Panc1 (cell line): ENCODE results near the gene TTC3. TPM values are rescaled to one million over a fixed set of nuclear protein-coding genes. Genes with fewer than 3 reads are reported as not detected.

Experiments used
- ATAC-seq: fragments of 200-7000 bp; cut with Tn5 transposase; 2 replicates; pipeline ENCODE4 v1.9.1; 2020; ENCODE audit warnings: mild to moderate bottlenecking, moderate library complexity
- BruUV-seq: library from RNA; stranded (reverse); fragments of 400-500 nt; replicated peaks from 2 replicates; lab custom pipeline; 2021; lab: Mats Ljungman, UMichigan
- CTCF ChIA-PET: fragments of 300-600 bp; sonication (Branson Sonifier 250); formaldehyde crosslinking; loops from one replicate; lab custom pipeline; 2022; ENCODE audit warnings: antibody characterized with exemption; lab: Charles Lee
- POLR2A ChIA-PET: fragments of 300-600 bp; sonication (Branson Sonifier 250); formaldehyde crosslinking; loops from one replicate; lab custom pipeline; 2022; ENCODE audit warnings: antibody characterized with exemption; lab: Charles Lee
- DNase-seq: peaks from one replicate; pipeline ENCODE4 v3.0.0-alpha.2; 2010; ENCODE audit warnings: low read depth, low spot score
- H3K27ac ChIP-seq: 2 replicates; pipeline ENCODE4 v1.5.1; 2011; ENCODE audit warnings: mild to moderate bottlenecking, low read length, inconsistent platforms
- H3K27me3 ChIP-seq: fragments of 200-500 bp; sonication (Bioruptor generic); 2 replicates; pipeline ENCODE4 v1.6.0; 2014; ENCODE audit warnings: low read length, inconsistent platforms; ENCODE audit not compliant: control insufficient read depth, insufficient read depth
- H3K36me3 ChIP-seq: fragments of 200-500 bp; sonication (Bioruptor generic); 2 replicates; pipeline ENCODE4 v1.5.1; 2014; ENCODE audit warnings: inconsistent platforms, mild to moderate bottlenecking, low read length, moderate library complexity; ENCODE audit not compliant: control insufficient read depth, insufficient read depth
- H3K4me1 ChIP-seq: 2 replicates; pipeline ENCODE4 v1.5.1; 2011; ENCODE audit warnings: inconsistent platforms, mild to moderate bottlenecking, low read length, moderate library complexity; ENCODE audit not compliant: control insufficient read depth, insufficient read depth
- H3K4me3 ChIP-seq, 2 experiments: 2 replicates each; pipeline ENCODE4 v1.5.1; 2011 to 2012; ENCODE audit warnings: low read depth in 2 of 2, low read length in 2 of 2, mild to moderate bottlenecking in 2 of 2, inconsistent platforms in 1 of 2, moderate library complexity in 1 of 2
- H3K9me3 ChIP-seq: fragments of 200-500 bp; sonication (Bioruptor generic); 2 replicates; pipeline ENCODE4 v1.5.1; 2014; ENCODE audit warnings: low read depth, mild to moderate bottlenecking, inconsistent platforms, low read length, moderate library complexity; ENCODE audit not compliant: control insufficient read depth, insufficient read depth
- POLR2AphosphoS5 ChIP-seq: IDR thresholded peaks from 2 replicates; pipeline ENCODE4 v1.6.1; 2012; ENCODE audit warnings: mild to moderate bottlenecking, low read depth, low read length, moderate library complexity
- SIN3A ChIP-seq: IDR thresholded peaks from 2 replicates; pipeline ENCODE4 v1.6.1; 2012; ENCODE audit warnings: low read depth, mild to moderate bottlenecking, low read length, moderate library complexity, borderline replicate concordance; ENCODE audit not compliant: insufficient read depth
- TCF7L2 ChIP-seq: IDR thresholded peaks from 2 replicates; pipeline ENCODE4 v1.6.1; 2011; ENCODE audit warnings: mild to moderate bottlenecking, low read depth, low read length, inconsistent platforms
- in situ Hi-C: cut with HindIII; loops from 2 replicates; pipeline ENCODE4 v1.10.0; 2016; ENCODE audit warnings: low sequenced_read_pairs, low pct_unique_long_range_greater_than_20kb
- intact Hi-C: fragments of 100-400 bp; cut with micrococcal nuclease; formaldehyde crosslinking; loops from one replicate; pipeline ENCODE4 v1.10.0; 2022; ENCODE audit not compliant: unreplicated experiment
- total RNA-seq: library from RNA; stranded (reverse); gene quantifications from one replicate; pipeline ENCODE4 v1.2.1, GENCODE V29; 2021; ENCODE audit not compliant: unreplicated experiment
- TF ChIP-seq, protein P1 (sequence below): fragments of 450-650 bp; IDR thresholded peaks from 2 replicates; pipeline ENCODE4 v1.5.1; 2017; ENCODE audit warnings: mild to moderate bottlenecking
- TF ChIP-seq, protein P2 (sequence below), 2 experiments: IDR thresholded peaks; 2 replicates each; pipeline ENCODE4 v1.6.1; 2011 to 2012; ENCODE audit warnings: low read depth in 2 of 2, control low read depth in 1 of 2, low read length in 1 of 2, mild to moderate bottlenecking in 1 of 2, moderate library complexity in 1 of 2; ENCODE audit not compliant: insufficient read depth in 1 of 2

The TTC3 gene
- total RNA-seq, 1 experiment from 2014 or later: 83.0 TPM

DNA sequence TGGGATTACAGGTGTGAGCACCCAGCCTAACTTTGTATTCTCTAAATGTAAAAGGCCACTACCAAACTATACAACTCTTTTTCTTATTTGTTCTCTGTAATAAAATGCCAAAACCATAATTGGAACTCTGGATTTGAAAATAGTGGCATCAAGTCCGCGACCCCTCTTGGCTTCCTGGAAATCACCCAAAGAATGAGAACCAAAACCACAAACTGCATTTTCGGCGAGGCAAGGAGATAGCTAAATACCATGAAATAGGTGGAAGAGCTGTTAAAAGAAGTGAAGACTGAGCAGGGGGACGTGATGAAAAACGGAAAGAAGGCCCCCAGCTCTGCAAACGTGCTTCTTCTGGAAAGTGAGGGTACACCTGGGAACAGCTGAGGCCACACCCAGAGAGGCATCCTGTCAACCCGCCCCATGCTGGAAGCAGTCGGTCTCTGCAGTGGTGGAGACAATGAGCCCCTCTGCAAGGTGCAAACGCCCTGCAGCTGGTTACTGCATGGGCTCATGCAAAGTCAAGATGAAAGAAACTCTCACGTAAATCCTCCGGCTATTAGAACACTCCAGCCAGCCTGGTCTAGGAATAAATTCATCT lies 171.5 kb downstream of the TTC3 start:
- no peak for DNase-seq
- POLR2A ChIA-PET: interaction anchor here (1.3 kb wide), 1 partner anchor 121 kb away, joined by 4 read pairs; no protein-coding TSS in a partner anchor

DNA sequence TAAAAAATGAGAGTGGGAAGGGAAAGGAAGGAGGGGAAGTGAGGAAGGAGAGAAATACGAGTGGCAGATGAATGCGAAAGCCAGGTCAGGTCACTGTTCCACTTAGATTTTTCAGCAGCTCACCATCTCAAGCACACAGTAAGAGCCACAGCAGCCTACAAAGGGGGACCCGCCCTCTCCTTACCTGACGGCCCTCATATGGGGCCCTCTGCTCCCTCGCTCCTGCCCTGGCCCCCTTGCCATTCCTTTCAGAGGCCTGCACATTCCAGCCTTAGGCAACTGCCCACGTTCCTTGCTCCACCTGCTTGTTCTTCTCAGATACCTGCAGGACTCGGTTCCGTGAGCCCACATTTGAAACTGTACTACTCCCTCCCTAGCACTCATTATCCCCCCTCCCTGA lies 172.1 kb downstream of the TTC3 start:
- ChIA-PET CTCF (no interaction called here), POLR2A (no interaction called here)
- Histone ChIP-seq H3K36me3 (no peaks in the 10 kb centered on the region), H3K4me3 (no peak overlapping the region), H3K27ac (no peak overlapping the region), H3K9me3 (no peaks in the 10 kb centered on the region), H3K4me1 (no peaks in the 10 kb centered on the region), H3K27me3 (no peaks in the 10 kb centered on the region)
- TF ChIP-seq, protein P1, sequence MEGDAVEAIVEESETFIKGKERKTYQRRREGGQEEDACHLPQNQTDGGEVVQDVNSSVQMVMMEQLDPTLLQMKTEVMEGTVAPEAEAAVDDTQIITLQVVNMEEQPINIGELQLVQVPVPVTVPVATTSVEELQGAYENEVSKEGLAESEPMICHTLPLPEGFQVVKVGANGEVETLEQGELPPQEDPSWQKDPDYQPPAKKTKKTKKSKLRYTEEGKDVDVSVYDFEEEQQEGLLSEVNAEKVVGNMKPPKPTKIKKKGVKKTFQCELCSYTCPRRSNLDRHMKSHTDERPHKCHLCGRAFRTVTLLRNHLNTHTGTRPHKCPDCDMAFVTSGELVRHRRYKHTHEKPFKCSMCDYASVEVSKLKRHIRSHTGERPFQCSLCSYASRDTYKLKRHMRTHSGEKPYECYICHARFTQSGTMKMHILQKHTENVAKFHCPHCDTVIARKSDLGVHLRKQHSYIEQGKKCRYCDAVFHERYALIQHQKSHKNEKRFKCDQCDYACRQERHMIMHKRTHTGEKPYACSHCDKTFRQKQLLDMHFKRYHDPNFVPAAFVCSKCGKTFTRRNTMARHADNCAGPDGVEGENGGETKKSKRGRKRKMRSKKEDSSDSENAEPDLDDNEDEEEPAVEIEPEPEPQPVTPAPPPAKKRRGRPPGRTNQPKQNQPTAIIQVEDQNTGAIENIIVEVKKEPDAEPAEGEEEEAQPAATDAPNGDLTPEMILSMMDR: no peak
- TF ChIP-seq POLR2AphosphoS5: no peak
- no peak for TF ChIP-seq SIN3A
- TF ChIP-seq TCF7L2: no peak
- TF ChIP-seq, protein P2, sequence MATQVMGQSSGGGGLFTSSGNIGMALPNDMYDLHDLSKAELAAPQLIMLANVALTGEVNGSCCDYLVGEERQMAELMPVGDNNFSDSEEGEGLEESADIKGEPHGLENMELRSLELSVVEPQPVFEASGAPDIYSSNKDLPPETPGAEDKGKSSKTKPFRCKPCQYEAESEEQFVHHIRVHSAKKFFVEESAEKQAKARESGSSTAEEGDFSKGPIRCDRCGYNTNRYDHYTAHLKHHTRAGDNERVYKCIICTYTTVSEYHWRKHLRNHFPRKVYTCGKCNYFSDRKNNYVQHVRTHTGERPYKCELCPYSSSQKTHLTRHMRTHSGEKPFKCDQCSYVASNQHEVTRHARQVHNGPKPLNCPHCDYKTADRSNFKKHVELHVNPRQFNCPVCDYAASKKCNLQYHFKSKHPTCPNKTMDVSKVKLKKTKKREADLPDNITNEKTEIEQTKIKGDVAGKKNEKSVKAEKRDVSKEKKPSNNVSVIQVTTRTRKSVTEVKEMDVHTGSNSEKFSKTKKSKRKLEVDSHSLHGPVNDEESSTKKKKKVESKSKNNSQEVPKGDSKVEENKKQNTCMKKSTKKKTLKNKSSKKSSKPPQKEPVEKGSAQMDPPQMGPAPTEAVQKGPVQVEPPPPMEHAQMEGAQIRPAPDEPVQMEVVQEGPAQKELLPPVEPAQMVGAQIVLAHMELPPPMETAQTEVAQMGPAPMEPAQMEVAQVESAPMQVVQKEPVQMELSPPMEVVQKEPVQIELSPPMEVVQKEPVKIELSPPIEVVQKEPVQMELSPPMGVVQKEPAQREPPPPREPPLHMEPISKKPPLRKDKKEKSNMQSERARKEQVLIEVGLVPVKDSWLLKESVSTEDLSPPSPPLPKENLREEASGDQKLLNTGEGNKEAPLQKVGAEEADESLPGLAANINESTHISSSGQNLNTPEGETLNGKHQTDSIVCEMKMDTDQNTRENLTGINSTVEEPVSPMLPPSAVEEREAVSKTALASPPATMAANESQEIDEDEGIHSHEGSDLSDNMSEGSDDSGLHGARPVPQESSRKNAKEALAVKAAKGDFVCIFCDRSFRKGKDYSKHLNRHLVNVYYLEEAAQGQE (IDR thresholded peaks at IDR 0.05; ENCODE audit: insufficient read depth in 1 of 2, low read depth in 2 of 2, low read length in 1 of 2): no peak
- intact Hi-C loops (no loop called here), in situ Hi-C loops (no loop called here)
- DNase-seq: no peak
- no peak for ATAC-seq
- no TSS peak for BruUV-seq

More for the DNA sequence above, 171.5 kb downstream of the TTC3 start:
- CTCF ChIA-PET: no interaction called here
- intact Hi-C loops: no loop called here
- Histone ChIP-seq H3K4me3 (no peak overlapping the region), H3K4me1 (no peaks in the 10 kb centered on the region), H3K9me3 (no peaks in the 10 kb centered on the region), H3K27me3 (no peaks in the 10 kb centered on the region), H3K36me3 (no peaks in the 10 kb centered on the region), H3K27ac (no peak overlapping the region)
- TF ChIP-seq, protein P2 (IDR thresholded peaks at IDR 0.05; ENCODE audit: insufficient read depth in 1 of 2, low read depth in 2 of 2, low read length in 1 of 2): no peak
- TF ChIP-seq TCF7L2 (no peak), POLR2AphosphoS5 (no peak), SIN3A (no peak)
- TF ChIP-seq, protein P1: no peak
- ATAC-seq: no peak
- no TSS peak for BruUV-seq
- in situ Hi-C loops: no loop called here
